Fibroblast of the aortic adventitia (primary cell): ENCODE measurements around the gene PTPRA. TPM values are rescaled to one million over a fixed set of nuclear protein-coding genes. Genes with fewer than 3 reads are reported as not detected.
A peak's percentile ranks its signal among the peaks of the same experiment; 100 is the strongest.

Experiments used
- DNase-seq: peaks from one replicate; pipeline ENCODE4 v3.0.0-alpha.2; 2010; ENCODE audit warnings: low read depth
- H3K4me3 ChIP-seq: 2 replicates; pipeline ENCODE4 v1.5.1; 2011; ENCODE audit warnings: low read depth, mild to moderate bottlenecking, control low read depth, low read length, moderate library complexity
- CTCF ChIP-seq: IDR thresholded peaks from 2 replicates; pipeline ENCODE4 v1.5.1; 2011; ENCODE audit warnings: mild to moderate bottlenecking, low read length, control low read depth, inconsistent platforms; ENCODE audit not compliant: insufficient read depth
- total RNA-seq: library from RNA; depleted of rRNA; stranded (reverse); fragments of >200 nt; gene quantifications from 2 replicates; pipeline ENCODE4 v1.2.3, GENCODE V29; 2012; ENCODE audit warnings: low replicate concordance

PTPRA gene
- total RNA-seq, 1 donor = 75.1 TPM

DNA sequence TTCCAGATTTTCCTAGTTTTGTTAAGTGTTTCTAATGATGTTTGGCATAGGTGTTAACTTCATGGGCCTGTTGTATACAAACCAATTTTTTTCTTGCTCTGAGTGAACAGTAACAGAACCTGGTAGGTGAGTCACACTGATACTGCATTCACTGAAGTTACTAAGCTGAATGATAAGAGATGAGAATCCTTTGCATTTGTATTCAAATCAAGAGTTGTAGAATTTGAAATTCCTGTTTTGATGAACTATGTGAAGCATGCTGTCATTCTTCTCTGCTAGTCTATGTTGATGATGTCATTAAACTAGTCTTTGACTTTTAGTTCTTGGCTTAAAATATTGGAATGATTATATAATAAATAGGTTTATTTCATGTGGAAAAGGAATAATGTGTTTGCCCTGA lies 37.9 kb downstream of the PTPRA start:
- peak; percentile 6 for DNase-seq
- TF ChIP-seq CTCF = no peak
- no peak overlapping the region for H3K4me3 ChIP-seq

- DNase-seq = no peak
- H3K4me3 ChIP-seq = no peak overlapping the region
- no peak for TF ChIP-seq CTCF
Observed at GRCh38 chr20:2914160-2914559, 40.9 kb downstream of the PTPRA start.

GRCh38 chr20:2917266-2917665 lies 44.0 kb downstream of the PTPRA start:
- H3K4me3 ChIP-seq = no peak overlapping the region

DNA sequence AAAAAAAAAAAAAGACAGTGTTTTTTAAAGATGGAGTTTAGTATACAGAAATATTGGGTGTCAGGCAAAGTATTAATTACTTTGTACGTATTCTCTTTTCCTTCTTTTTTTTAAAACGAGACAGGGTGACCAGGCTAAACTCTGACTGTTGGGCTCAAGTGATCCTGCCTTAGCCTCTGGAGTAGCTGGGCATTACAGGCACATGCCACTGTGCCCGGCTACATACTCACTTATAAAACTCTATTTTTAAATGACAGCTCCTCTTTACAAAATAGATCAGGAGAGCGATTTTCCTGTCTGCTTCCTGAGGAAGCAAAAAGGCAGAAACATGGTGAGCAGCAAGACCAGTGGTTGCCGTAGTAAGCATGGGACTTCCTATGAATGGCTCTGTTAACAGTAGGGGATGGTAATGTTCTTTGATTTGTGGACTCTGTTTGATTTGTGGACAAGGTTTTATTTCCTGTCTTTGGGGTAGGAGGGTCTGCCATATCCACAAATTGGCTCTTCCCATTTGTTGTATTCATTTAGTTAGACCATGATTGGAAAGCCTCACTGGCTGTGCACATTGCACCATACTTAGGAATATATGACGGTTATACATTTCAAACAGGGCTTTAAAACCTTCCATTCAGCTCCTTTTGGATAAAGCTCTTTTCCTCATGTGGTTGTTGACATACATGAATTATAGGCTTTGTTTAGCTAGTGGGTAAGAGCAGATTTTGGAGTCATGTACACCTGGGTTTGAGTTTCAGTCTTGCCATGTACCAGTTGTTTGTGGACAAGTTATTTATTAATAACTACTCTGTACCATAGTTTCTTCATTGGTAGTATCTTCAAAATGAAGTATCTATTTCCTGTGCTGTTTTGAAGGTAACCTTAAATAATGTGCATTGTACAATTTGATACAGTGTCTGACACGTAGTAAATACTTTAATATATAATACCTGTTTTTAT lies 45.1 kb downstream of the PTPRA start:
- H3K4me3 ChIP-seq = no peak overlapping the region
- no peak for DNase-seq
- no peak for TF ChIP-seq CTCF

More at GRCh38 chr20:2917266-2917665, 44.0 kb downstream of the PTPRA start:
- no peak for TF ChIP-seq CTCF
- DNase-seq = no peak

DNA sequence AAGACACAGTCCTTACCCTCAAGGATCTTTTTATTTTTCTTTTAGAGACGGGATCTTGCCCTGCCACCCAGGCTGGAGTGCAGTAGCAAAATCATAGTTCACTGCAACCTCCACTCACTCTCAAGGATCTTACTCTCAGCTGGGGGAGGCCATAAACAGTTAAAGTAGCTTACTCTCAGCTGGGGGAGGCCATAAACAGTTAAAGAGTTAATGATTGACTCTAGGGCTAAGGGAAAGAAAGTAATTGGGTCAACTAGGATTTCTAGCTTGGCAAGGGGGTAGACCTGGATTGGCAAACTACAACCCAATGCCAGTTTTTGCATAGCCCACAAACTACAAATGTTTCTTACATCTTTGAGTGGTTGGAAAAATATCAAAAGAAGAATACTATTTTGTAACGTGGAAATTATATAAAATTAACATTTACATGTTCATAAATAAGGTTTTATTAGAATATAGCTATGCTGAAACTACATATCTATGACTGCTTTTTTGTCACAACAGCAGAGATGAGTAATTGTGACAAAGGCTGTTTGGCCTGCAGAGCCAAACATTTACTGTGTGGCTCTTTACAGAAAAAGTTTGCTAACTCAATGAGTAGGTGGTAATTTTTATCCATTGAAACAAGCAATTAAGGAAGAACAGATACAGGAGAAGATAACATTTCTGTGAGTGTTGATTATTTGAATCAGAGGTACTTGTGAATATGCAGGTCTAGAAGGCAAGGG lies 46.4 kb downstream of the PTPRA start:
- no peak for DNase-seq
- no peak overlapping the region for H3K4me3 ChIP-seq
- no peak for TF ChIP-seq CTCF

GRCh38 chr20:2920473-2920872 lies 47.2 kb downstream of the PTPRA start:
- no peak for TF ChIP-seq CTCF
- no peak for DNase-seq
- H3K4me3 ChIP-seq = no peak overlapping the region
